Osteoblast (primary cell): Measurements from ENCODE around the gene CDC7. TPM values are rescaled to one million over a fixed set of nuclear protein-coding genes. Genes with fewer than 3 reads are reported as not detected.

ENCODE experiments used
- DNase-seq: peaks from one replicate; pipeline ENCODE4 v3.0.0; 2011; ENCODE audit warnings: low spot score, mixed read lengths; ENCODE audit not compliant: insufficient read length; ENCODE audit errors: missing footprints
- H2AFZ ChIP-seq: 2 replicates; pipeline ENCODE4 v1.6.0; 2011; ENCODE audit warnings: mild to moderate bottlenecking, low read length
- H3K27ac ChIP-seq: 2 replicates; pipeline ENCODE4 v1.5.1; 2011; ENCODE audit warnings: mild to moderate bottlenecking, low read depth, low read length, moderate library complexity
- H3K27me3 ChIP-seq: 2 replicates; pipeline ENCODE4 v1.6.0; 2012; ENCODE audit warnings: mild to moderate bottlenecking, control low read depth, inconsistent platforms, low read length, moderate library complexity; ENCODE audit not compliant: insufficient read depth
- H3K36me3 ChIP-seq: 2 replicates; pipeline ENCODE4 v1.5.1; 2011; ENCODE audit warnings: mild to moderate bottlenecking, low read length, control low read depth, moderate library complexity; ENCODE audit not compliant: insufficient read depth
- H3K4me1 ChIP-seq: 2 replicates; pipeline ENCODE4 v1.5.1; 2011; ENCODE audit warnings: mild to moderate bottlenecking, low read length, control low read depth, moderate library complexity; ENCODE audit not compliant: insufficient read depth
- H3K4me2 ChIP-seq: 2 replicates; pipeline ENCODE4 v1.6.0; 2011; ENCODE audit warnings: mild to moderate bottlenecking, low read length; ENCODE audit not compliant: insufficient read depth
- H3K4me3 ChIP-seq: fragments of 200-600 bp; sonication (generic); 3 replicates; pipeline ENCODE4 v1.5.1; 2012; ENCODE audit warnings: mild to moderate bottlenecking, low read length, inconsistent platforms; ENCODE audit not compliant: insufficient read depth
- H3K79me2 ChIP-seq: 2 replicates; pipeline ENCODE4 v1.6.0; 2012; ENCODE audit warnings: mild to moderate bottlenecking, low read length, control low read depth, inconsistent platforms; ENCODE audit not compliant: insufficient read depth
- H3K9me3 ChIP-seq: 2 replicates; pipeline ENCODE4 v1.5.1; 2011; ENCODE audit warnings: low read depth, low read length, control low read depth
- H4K20me1 ChIP-seq: 2 replicates; pipeline ENCODE4 v1.6.0; 2012; ENCODE audit warnings: mild to moderate bottlenecking, low read length, control low read depth; ENCODE audit not compliant: insufficient read depth
- CTCF ChIP-seq: IDR thresholded peaks from 2 replicates; pipeline ENCODE4 v1.5.1; 2011; ENCODE audit warnings: mild to moderate bottlenecking, low read depth, low read length, moderate library complexity; ENCODE audit errors: extremely low read depth
- total RNA-seq: library from RNA; depleted of rRNA; stranded (reverse); fragments of >200 nt; gene quantifications from 2 replicates; pipeline ENCODE4 v1.2.3, GENCODE V29; 2012

The CDC7 gene
- total RNA-seq, 1 donor, result 3.3 TPM

- Histone ChIP-seq H4K20me1 (no peaks in the 10 kb centered on the region), H3K27me3 (no peaks in the 10 kb centered on the region), H3K4me2 (no peak overlapping the region), H3K79me2 (no peaks in the 10 kb centered on the region), H3K9me3 (no peaks in the 10 kb centered on the region), H3K36me3 (no peaks in the 10 kb centered on the region), H2AFZ (peak overlapping the region; percentile 16), H3K4me1 (peaks cover 38% of the 10 kb centered on the region), H3K27ac (peak overlapping the region; percentile 55), H3K4me3 (no peak overlapping the region)
- DNase-seq, result peak; percentile 83
- no peak for TF ChIP-seq CTCF
Measured at GRCh38 chr1:91553177-91553591, 52.5 kb downstream of the CDC7 start.

- TF ChIP-seq CTCF, result no peak
- peaks cover 38% of the 10 kb centered on the region for H3K4me1 ChIP-seq
- H3K79me2 ChIP-seq, result no peaks in the 10 kb centered on the region
- H3K27ac ChIP-seq, result peak overlapping the region; percentile 76
- no peaks in the 10 kb centered on the region for H3K36me3 ChIP-seq
- H3K27me3 ChIP-seq, result no peaks in the 10 kb centered on the region
- DNase-seq, result peak; percentile 64
- H3K4me2 ChIP-seq, result no peak overlapping the region
- H3K9me3 ChIP-seq, result no peaks in the 10 kb centered on the region
- H4K20me1 ChIP-seq, result no peaks in the 10 kb centered on the region
- H2AFZ ChIP-seq, result peak overlapping the region; percentile 24
- no peak overlapping the region for H3K4me3 ChIP-seq
Measured at GRCh38 chr1:91555074-91555730, 54.6 kb downstream of the CDC7 start.

- Histone ChIP-seq H3K27me3 (no peaks in the 10 kb centered on the region), H3K36me3 (no peaks in the 10 kb centered on the region), H2AFZ (peak overlapping the region; percentile 24), H3K4me1 (peaks cover 38% of the 10 kb centered on the region), H3K79me2 (no peaks in the 10 kb centered on the region), H3K4me2 (peak overlapping the region; percentile 7), H4K20me1 (no peaks in the 10 kb centered on the region), H3K27ac (peak overlapping the region; percentile 76), H3K9me3 (no peaks in the 10 kb centered on the region), H3K4me3 (no peak overlapping the region)
- TF ChIP-seq CTCF, result no peak
- peak; percentile 92 for DNase-seq
Measured at GRCh38 chr1:91555821-91556531, 55.3 kb downstream of the CDC7 start.

- H3K4me2 ChIP-seq, result peak overlapping the region; percentile 7
Measured at GRCh38 chr1:91556556-91556955, 55.9 kb downstream of the CDC7 start.

More at GRCh38 chr1:91556556-91556955, 55.9 kb downstream of the CDC7 start:
- H3K79me2 ChIP-seq, result no peaks in the 10 kb centered on the region
- H3K4me3 ChIP-seq, result no peak overlapping the region
- H4K20me1 ChIP-seq, result no peaks in the 10 kb centered on the region
- TF ChIP-seq CTCF, result no peak
- H2AFZ ChIP-seq, result no peak overlapping the region
- DNase-seq, result no peak
- H3K27me3 ChIP-seq, result no peaks in the 10 kb centered on the region
- no peaks in the 10 kb centered on the region for H3K9me3 ChIP-seq
- H3K27ac ChIP-seq, result peak overlapping the region; percentile 76
- no peaks in the 10 kb centered on the region for H3K36me3 ChIP-seq
- H3K4me1 ChIP-seq, result peaks cover 38% of the 10 kb centered on the region
